HFFc6 (cell line): ENCODE data around the gene FHL2. TPM values are rescaled to one million over a fixed set of nuclear protein-coding genes. Genes with fewer than 3 reads are reported as not detected.

Experiments used
- DNase-seq: peaks from one replicate; pipeline ENCODE4 v3.0.0-alpha.2; 2018
- H3K27ac Mint-ChIP-seq: 2 replicates; pipeline ENCODE4 v1.8.0; 2020; ENCODE audit warnings: mild to moderate bottlenecking, mixed read lengths
- H3K27me3 Mint-ChIP-seq: 2 replicates; pipeline ENCODE4 v1.8.0; 2021; ENCODE audit warnings: mild to moderate bottlenecking, moderate library complexity, mixed read lengths; ENCODE audit not compliant: insufficient read depth
- H3K36me3 Mint-ChIP-seq: 2 replicates; pipeline ENCODE4 v1.8.0; 2021; ENCODE audit warnings: low read depth, mixed read lengths
- H3K4me1 Mint-ChIP-seq: 2 replicates; pipeline ENCODE4 v1.8.0; 2020; ENCODE audit warnings: low read depth, mixed read lengths
- H3K4me3 Mint-ChIP-seq: 2 replicates; pipeline ENCODE4 v1.8.0; 2020; ENCODE audit warnings: mild to moderate bottlenecking, moderate library complexity, mixed read lengths
- H3K9me3 Mint-ChIP-seq: 2 replicates; pipeline ENCODE4 v1.8.0; 2020; ENCODE audit warnings: mild to moderate bottlenecking, mixed read lengths
- CTCF ChIP-seq: fragments of 200-600 bp; sonication (generic); IDR thresholded peaks from 2 replicates; pipeline ENCODE4 v1.5.0; 2021; ENCODE audit warnings: antibody characterized with exemption, mild to moderate bottlenecking
- total RNA-seq, 6 experiments: library from RNA; stranded (reverse); fragmentation: NEBNext Ultra II Directional; extraction: Animal tissue kit (Norgen Biotek cat#: 25700); gene quantifications; 2 replicates in 1 of 6; 3 replicates in 5 of 6; pipeline ENCODE4 v1.2.3, GENCODE V29; 2021

The FHL2 gene
- total RNA-seq, 6 experiments from 2014 or later = 211 to 281 (median 243) TPM

GRCh38 chr2:105377871-105378270 is 21.0 kb downstream of the FHL2 start:
- TF ChIP-seq CTCF = peak; percentile 40; the same call in 1 of the 2 replicates
- H3K4me1 Mint-ChIP-seq = peaks cover 94% of the 10 kb centered on the region
- peak overlapping the region; percentile 75 for H3K27ac Mint-ChIP-seq
- H3K4me3 Mint-ChIP-seq = peak overlapping the region; percentile 35; the same call in 1 of the 2 replicates
- no peaks in the 10 kb centered on the region for H3K9me3 Mint-ChIP-seq
- H3K27me3 Mint-ChIP-seq = peaks cover 5% of the 10 kb centered on the region
- DNase-seq = no peak
- H3K36me3 Mint-ChIP-seq = peaks cover 85% of the 10 kb centered on the region

- Mint-ChIP-seq H3K27me3 (peaks cover 5% of the 10 kb centered on the region), H3K27ac (peak overlapping the region; percentile 75)
- DNase-seq = peak; percentile 73
Observed at GRCh38 chr2:105376789-105377240, 22.0 kb downstream of the FHL2 start.

GRCh38 chr2:105376010-105376409 is 22.8 kb downstream of the FHL2 start:
- peaks cover 88% of the 10 kb centered on the region for H3K36me3 Mint-ChIP-seq
- peak overlapping the region; percentile 75 for H3K27ac Mint-ChIP-seq
- H3K9me3 Mint-ChIP-seq = no peaks in the 10 kb centered on the region
- H3K4me3 Mint-ChIP-seq = peak overlapping the region; percentile 48; the same call in 1 of the 2 replicates
- TF ChIP-seq CTCF = no peak
- peaks cover 97% of the 10 kb centered on the region for H3K4me1 Mint-ChIP-seq
- H3K27me3 Mint-ChIP-seq = peaks cover 5% of the 10 kb centered on the region
- no peak for DNase-seq

More at GRCh38 chr2:105376789-105377240, 22.0 kb downstream of the FHL2 start:
- Mint-ChIP-seq H3K4me1 (peaks cover 97% of the 10 kb centered on the region), H3K36me3 (peaks cover 88% of the 10 kb centered on the region), H3K4me3 (peak overlapping the region; percentile 32), H3K9me3 (no peaks in the 10 kb centered on the region)
- no peak for TF ChIP-seq CTCF

GRCh38 chr2:105375001-105375561 is 23.8 kb downstream of the FHL2 start:
- Mint-ChIP-seq H3K27ac (peak overlapping the region; percentile 75), H3K9me3 (no peaks in the 10 kb centered on the region), H3K4me3 (peak overlapping the region; percentile 48), H3K36me3 (peaks cover 86% of the 10 kb centered on the region), H3K4me1 (peaks cover 94% of the 10 kb centered on the region), H3K27me3 (peaks cover 5% of the 10 kb centered on the region)
- TF ChIP-seq CTCF = no peak
- DNase-seq = peak; percentile 52

GRCh38 chr2:105373895-105374401 is 24.9 kb downstream of the FHL2 start:
- Mint-ChIP-seq H3K4me3 (no peak overlapping the region), H3K36me3 (peaks cover 86% of the 10 kb centered on the region)

More at GRCh38 chr2:105373895-105374401, 24.9 kb downstream of the FHL2 start:
- H3K4me1 Mint-ChIP-seq = peaks cover 94% of the 10 kb centered on the region
- TF ChIP-seq CTCF = no peak
- no peak for DNase-seq
- H3K27ac Mint-ChIP-seq = peak overlapping the region; percentile 75
- H3K27me3 Mint-ChIP-seq = peaks cover 2% of the 10 kb centered on the region
- H3K9me3 Mint-ChIP-seq = no peaks in the 10 kb centered on the region
